Osteoblast (primary cell): Measurements from ENCODE around the gene DENND1A. TPM values are rescaled to one million over a fixed set of nuclear protein-coding genes. Genes with fewer than 3 reads are reported as not detected.

Experiments
- DNase-seq: peaks from one replicate; pipeline ENCODE4 v3.0.0; 2011; ENCODE audit warnings: low spot score, mixed read lengths; ENCODE audit not compliant: insufficient read length; ENCODE audit errors: missing footprints
- H2AFZ ChIP-seq: 2 replicates; pipeline ENCODE4 v1.6.0; 2011; ENCODE audit warnings: mild to moderate bottlenecking, low read length
- H3K27ac ChIP-seq: 2 replicates; pipeline ENCODE4 v1.5.1; 2011; ENCODE audit warnings: mild to moderate bottlenecking, low read depth, low read length, moderate library complexity
- H3K27me3 ChIP-seq: 2 replicates; pipeline ENCODE4 v1.6.0; 2012; ENCODE audit warnings: mild to moderate bottlenecking, control low read depth, inconsistent platforms, low read length, moderate library complexity; ENCODE audit not compliant: insufficient read depth
- H3K36me3 ChIP-seq: 2 replicates; pipeline ENCODE4 v1.5.1; 2011; ENCODE audit warnings: mild to moderate bottlenecking, low read length, control low read depth, moderate library complexity; ENCODE audit not compliant: insufficient read depth
- H3K4me1 ChIP-seq: 2 replicates; pipeline ENCODE4 v1.5.1; 2011; ENCODE audit warnings: mild to moderate bottlenecking, low read length, control low read depth, moderate library complexity; ENCODE audit not compliant: insufficient read depth
- H3K4me2 ChIP-seq: 2 replicates; pipeline ENCODE4 v1.6.0; 2011; ENCODE audit warnings: mild to moderate bottlenecking, low read length; ENCODE audit not compliant: insufficient read depth
- H3K4me3 ChIP-seq: fragments of 200-600 bp; sonication (generic); 3 replicates; pipeline ENCODE4 v1.5.1; 2012; ENCODE audit warnings: mild to moderate bottlenecking, low read length, inconsistent platforms; ENCODE audit not compliant: insufficient read depth
- H3K79me2 ChIP-seq: 2 replicates; pipeline ENCODE4 v1.6.0; 2012; ENCODE audit warnings: mild to moderate bottlenecking, low read length, control low read depth, inconsistent platforms; ENCODE audit not compliant: insufficient read depth
- H3K9me3 ChIP-seq: 2 replicates; pipeline ENCODE4 v1.5.1; 2011; ENCODE audit warnings: low read depth, low read length, control low read depth
- H4K20me1 ChIP-seq: 2 replicates; pipeline ENCODE4 v1.6.0; 2012; ENCODE audit warnings: mild to moderate bottlenecking, low read length, control low read depth; ENCODE audit not compliant: insufficient read depth
- CTCF ChIP-seq: IDR thresholded peaks from 2 replicates; pipeline ENCODE4 v1.5.1; 2011; ENCODE audit warnings: mild to moderate bottlenecking, low read depth, low read length, moderate library complexity; ENCODE audit errors: extremely low read depth
- total RNA-seq: library from RNA; depleted of rRNA; stranded (reverse); fragments of >200 nt; gene quantifications from 2 replicates; pipeline ENCODE4 v1.2.3, GENCODE V29; 2012

DENND1A gene
- total RNA-seq, 1 donor, result 14.1 TPM

GRCh38 chr9:123406016-123406415 lies 523.9 kb downstream of the DENND1A start:
- Histone ChIP-seq H3K27me3 (no peaks in the 10 kb centered on the region), H3K79me2 (no peaks in the 10 kb centered on the region), H4K20me1 (no peaks in the 10 kb centered on the region), H3K9me3 (no peaks in the 10 kb centered on the region), H3K36me3 (no peaks in the 10 kb centered on the region), H2AFZ (no peak overlapping the region), H3K4me3 (no peak overlapping the region), H3K4me2 (no peak overlapping the region), H3K4me1 (no peaks in the 10 kb centered on the region), H3K27ac (no peak overlapping the region)
- TF ChIP-seq CTCF, result no peak
- peak; percentile 56 for DNase-seq

GRCh38 chr9:123402981-123403509 lies 526.9 kb downstream of the DENND1A start:
- H4K20me1 ChIP-seq, result no peaks in the 10 kb centered on the region
- H3K4me1 ChIP-seq, result no peaks in the 10 kb centered on the region
- TF ChIP-seq CTCF, result no peak
- no peaks in the 10 kb centered on the region for H3K27me3 ChIP-seq
- no peaks in the 10 kb centered on the region for H3K9me3 ChIP-seq
- H2AFZ ChIP-seq, result no peak overlapping the region
- no peaks in the 10 kb centered on the region for H3K36me3 ChIP-seq
- peak; percentile 67 for DNase-seq
- H3K4me3 ChIP-seq, result no peak overlapping the region
- no peak overlapping the region for H3K4me2 ChIP-seq
- H3K79me2 ChIP-seq, result no peaks in the 10 kb centered on the region
- H3K27ac ChIP-seq, result no peak overlapping the region

- no peaks in the 10 kb centered on the region for H3K27me3 ChIP-seq
- peak; percentile 80 for TF ChIP-seq CTCF
- H3K79me2 ChIP-seq, result no peaks in the 10 kb centered on the region
- DNase-seq, result peak; percentile 94
- no peak overlapping the region for H3K4me3 ChIP-seq
- H4K20me1 ChIP-seq, result no peaks in the 10 kb centered on the region
- H3K27ac ChIP-seq, result no peak overlapping the region
- H3K36me3 ChIP-seq, result no peaks in the 10 kb centered on the region
- H3K4me2 ChIP-seq, result no peak overlapping the region
- no peaks in the 10 kb centered on the region for H3K4me1 ChIP-seq
- no peak overlapping the region for H2AFZ ChIP-seq
- H3K9me3 ChIP-seq, result no peaks in the 10 kb centered on the region
Observed at GRCh38 chr9:123401879-123402513, 527.9 kb downstream of the DENND1A start.

GRCh38 chr9:123400926-123401503 lies 528.9 kb downstream of the DENND1A start:
- Histone ChIP-seq H3K27ac (no peak overlapping the region), H2AFZ (no peak overlapping the region), H3K9me3 (no peaks in the 10 kb centered on the region), H3K79me2 (no peaks in the 10 kb centered on the region), H3K4me2 (no peak overlapping the region), H4K20me1 (no peaks in the 10 kb centered on the region), H3K4me1 (no peaks in the 10 kb centered on the region), H3K27me3 (no peaks in the 10 kb centered on the region), H3K4me3 (no peak overlapping the region), H3K36me3 (no peaks in the 10 kb centered on the region)
- TF ChIP-seq CTCF, result no peak
- peak; percentile 81 for DNase-seq
